Activated CD4-positive, CD25-positive, alpha-beta regulatory T cell treated with anti-CD3 and anti-CD28 coated beads, Interleukin-2, amount 50 U/mL, for 16 hours (primary cell): Measurements from ENCODE around the gene OR5J2.
"Not testable (repeated sequence)": the region's sequence is repeated elsewhere in the genome, so short reads cannot be mapped to it uniquely, and the experiment has no call there.

Experiments
- DNase-seq: peaks from one replicate; pipeline ENCODE4 v3.0.0-alpha.2; 2020; ENCODE audit warnings: low read depth, low spot score

Gene OR5J2

GRCh38 chr11:56176318-56176717, at the start of gene OR5J2:
TSS of gene OR5J2 (plus strand) at chr11:56176618. CDS start at chr11:56176618, 0 bp downstream.
- no peak for DNase-seq

DNA sequence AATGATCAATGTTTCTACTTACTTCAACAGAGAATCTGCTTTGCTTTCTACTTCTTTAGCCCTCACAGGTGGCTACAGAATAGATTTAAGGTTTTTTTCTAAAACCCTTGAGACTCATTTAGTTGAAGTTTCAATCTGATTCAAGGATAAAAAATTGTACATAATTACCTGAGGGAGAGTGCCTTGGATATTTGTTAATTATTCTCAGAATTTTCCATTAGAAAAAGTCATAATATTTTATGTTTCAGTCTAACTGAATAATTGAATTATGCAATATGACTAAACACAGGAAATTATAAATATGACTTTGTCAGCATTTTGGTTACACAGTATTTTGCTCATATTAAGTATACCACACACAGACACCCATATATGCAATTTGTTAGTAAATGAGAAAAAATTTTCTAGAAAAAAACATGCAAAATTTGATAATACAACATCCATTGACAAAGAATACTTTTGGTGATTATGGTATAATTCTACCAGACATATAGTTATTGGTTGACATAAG, 36.2 kb upstream of the OR5J2 start, which contains the start of gene OR8J3:
OR8J3 (minus strand) TSS at position 51 of the 511 bp plus-strand sequence. CDS start 2,483 bp downstream, outside the sequence.
- DNase-seq = no peak

GRCh38 chr11:56143681-56144080, 32.7 kb upstream of the OR5J2 start:
- not testable (repeated sequence) for DNase-seq

GRCh38 chr11:56151376-56151775, 25.0 kb upstream of the OR5J2 start:
- DNase-seq = no peak

DNA sequence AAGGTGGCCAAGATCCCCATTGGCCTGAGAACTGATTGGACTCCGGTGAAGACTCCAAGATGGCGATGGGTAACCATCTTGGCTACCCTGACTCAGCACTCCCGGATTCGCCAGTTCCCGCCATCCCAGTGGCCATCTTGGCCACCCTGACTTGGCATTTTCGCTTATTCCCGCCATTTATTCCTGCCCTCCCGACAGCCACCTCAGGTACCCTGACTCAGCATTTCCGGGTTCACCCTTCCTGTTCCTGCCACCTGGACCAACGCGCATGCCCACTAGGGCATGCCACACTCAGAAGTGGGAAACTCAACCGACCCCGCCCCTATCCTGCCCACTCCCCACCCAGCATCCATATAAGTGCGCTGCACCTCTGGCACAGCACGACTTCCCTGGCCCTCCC, 24.1 kb upstream of the OR5J2 start:
- no peak for DNase-seq

DNA sequence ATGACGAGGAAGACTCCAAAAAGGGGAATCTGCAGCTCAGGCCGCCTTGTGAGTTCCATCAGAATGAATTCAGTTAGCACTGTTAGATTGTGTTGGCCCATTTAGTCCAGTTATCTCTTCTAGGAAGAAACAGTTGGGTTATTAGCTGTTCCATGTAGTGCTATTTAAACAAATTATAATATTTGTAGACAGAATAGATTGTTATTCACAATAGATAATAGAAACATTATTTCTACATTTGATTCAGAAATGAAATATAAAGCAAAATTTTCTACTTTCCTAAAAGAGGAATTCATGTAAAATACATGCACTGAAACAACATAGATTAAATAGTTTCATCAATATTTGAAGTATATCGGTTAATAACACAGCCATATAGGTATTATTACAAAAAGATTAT, 16.2 kb upstream of the OR5J2 start, which contains the start of gene OR8K5:
OR8K5 (minus strand) TSS at position 101 of the 400 bp plus-strand sequence; CDS start at position 101, 0 bp downstream.
- no peak for DNase-seq

DNA sequence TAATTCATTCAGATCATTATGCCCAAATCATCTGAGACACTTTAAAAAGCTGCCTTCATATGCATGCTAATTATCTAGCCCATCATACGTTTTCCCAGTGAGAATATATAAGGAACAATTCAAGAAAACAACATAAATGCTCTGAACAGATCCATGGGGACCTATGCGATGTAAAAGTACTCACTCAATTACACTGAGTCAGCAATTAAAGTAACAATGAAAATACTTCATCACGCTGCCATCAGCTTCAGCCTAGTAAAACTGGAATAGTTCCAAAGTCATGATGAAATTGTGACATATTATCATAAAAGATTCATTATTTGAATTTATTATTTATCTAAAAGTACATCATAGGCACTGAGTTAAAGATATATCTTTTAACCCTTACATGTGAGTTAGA, 12.6 kb upstream of the OR5J2 start:
- no peak for DNase-seq

GRCh38 chr11:56172256-56172830, 4.1 kb upstream of the OR5J2 start:
- DNase-seq = no peak

DNA sequence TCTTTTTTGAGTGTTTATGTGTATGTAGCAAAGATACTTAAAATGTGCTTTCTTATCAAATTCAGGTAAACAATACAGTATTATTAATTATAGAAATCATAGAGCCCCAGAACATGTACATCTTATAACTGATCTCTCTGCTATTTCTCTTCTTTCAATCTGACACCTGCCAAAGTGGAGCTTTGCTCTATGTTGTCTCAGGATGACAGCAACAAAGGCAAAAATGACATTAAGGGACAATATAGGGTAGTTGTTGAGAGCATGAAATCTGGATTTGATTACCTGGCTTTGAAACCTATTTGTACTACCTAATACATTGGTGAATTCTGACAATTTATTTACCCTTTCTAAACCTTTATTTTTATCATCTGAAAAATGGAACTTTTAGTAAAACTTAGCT, 7.0 kb downstream of the OR5J2 start:
- DNase-seq = no peak

GRCh38 chr11:56188602-56189001, 12.2 kb downstream of the OR5J2 start:
- no peak for DNase-seq

- no peak for DNase-seq
These were observed 20.3 kb downstream of the OR5J2 start for GRCh38 chr11:56196705-56197104.

DNA sequence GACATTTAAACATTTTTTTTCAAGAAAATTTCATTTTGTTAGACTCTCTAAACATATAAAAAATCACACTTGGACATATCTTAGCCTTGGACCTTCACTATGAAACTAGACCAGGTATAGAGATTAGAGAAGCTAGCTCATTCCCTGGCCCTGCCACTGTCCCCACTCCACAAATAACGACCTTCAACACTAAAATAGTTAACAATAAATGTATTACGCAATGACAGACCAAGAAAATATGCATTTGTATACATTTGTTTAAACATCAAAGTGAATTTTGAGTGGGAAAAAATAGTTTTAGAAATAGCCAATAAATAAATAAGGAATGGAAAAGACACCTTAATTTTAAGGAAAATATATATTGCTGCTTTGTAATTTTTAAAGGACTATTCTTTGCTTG, 20.9 kb downstream of the OR5J2 start:
- DNase-seq = no peak

GRCh38 chr11:56207790-56208189, 31.4 kb downstream of the OR5J2 start:
- no peak for DNase-seq

DNA sequence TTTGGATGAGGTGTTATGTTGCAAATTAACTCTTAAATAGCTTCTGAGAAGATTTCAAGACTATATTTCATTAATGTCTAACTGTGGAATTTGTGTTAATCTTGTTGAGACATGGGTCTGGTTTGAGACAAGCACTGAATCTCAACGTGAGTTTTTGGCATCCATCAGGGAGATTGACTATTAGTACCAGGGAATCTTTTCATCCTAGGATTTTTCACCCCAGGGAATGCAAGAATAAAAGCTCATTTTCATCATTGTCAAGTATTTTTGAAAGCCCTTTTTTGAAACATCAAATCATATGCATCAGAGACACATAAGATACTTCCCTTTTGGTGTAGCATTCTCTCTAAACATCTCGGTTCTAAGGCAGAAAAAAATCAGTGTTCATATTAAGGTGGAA, 38.1 kb downstream of the OR5J2 start:
- no peak for DNase-seq

GRCh38 chr11:56219735-56220134, 43.3 kb downstream of the OR5J2 start:
- not testable (repeated sequence) for DNase-seq
